Endothelial cell of umbilical vein (primary cell): Measurements from ENCODE around the gene C9orf57.

Experiments used
- EZH2 ChIP-seq: IDR thresholded peaks from 2 replicates; pipeline ENCODE4 v1.6.1; 2012; ENCODE audit warnings: borderline replicate concordance, low read depth, mild to moderate bottlenecking, moderate library complexity, low read length, inconsistent platforms; ENCODE audit not compliant: severe bottlenecking
- POLR2A ChIP-seq: IDR thresholded peaks from 2 replicates; pipeline ENCODE4 v1.6.1; 2012; ENCODE audit warnings: low read depth, mild to moderate bottlenecking, control low read depth, low read length
- TF ChIP-seq, protein P1 (sequence below): IDR thresholded peaks from 2 replicates; pipeline ENCODE4 v1.6.1; 2011; ENCODE audit not compliant: insufficient read depth, insufficient read length

- TF ChIP-seq POLR2A (no peak), EZH2 (no peak)
- TF ChIP-seq, protein P1, sequence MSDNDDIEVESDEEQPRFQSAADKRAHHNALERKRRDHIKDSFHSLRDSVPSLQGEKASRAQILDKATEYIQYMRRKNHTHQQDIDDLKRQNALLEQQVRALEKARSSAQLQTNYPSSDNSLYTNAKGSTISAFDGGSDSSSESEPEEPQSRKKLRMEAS = no peak
These were observed 4.7 kb upstream of the C9orf57 start for GRCh38 chr9:72065076-72065475.
